RKO (cell line): ENCODE measurements around the gene MBNL2.

Experiments
- DNase-seq: peaks from one replicate; pipeline ENCODE4 v3.0.0-alpha.2; 2016; ENCODE audit warnings: low spot score

MBNL2 gene

GRCh38 chr13:97234742-97235141 is 12.6 kb downstream of the MBNL2 start:
- no peak for DNase-seq

- DNase-seq, result no peak
Measured at GRCh38 chr13:97235549-97236231, 13.6 kb downstream of the MBNL2 start.

- no peak for DNase-seq
Measured at GRCh38 chr13:97237388-97237787, 15.3 kb downstream of the MBNL2 start.

- no peak for DNase-seq
Measured at GRCh38 chr13:97238432-97238831, 16.3 kb downstream of the MBNL2 start.

- DNase-seq, result no peak
Measured at GRCh38 chr13:97238883-97239282, 16.8 kb downstream of the MBNL2 start.

GRCh38 chr13:97239306-97239705 is 17.2 kb downstream of the MBNL2 start:
- no peak for DNase-seq

GRCh38 chr13:97239943-97240787 is 18.0 kb downstream of the MBNL2 start:
- no peak for DNase-seq

GRCh38 chr13:97240788-97241734 is 18.9 kb downstream of the MBNL2 start:
- DNase-seq, result no peak

GRCh38 chr13:97241761-97242160 is 19.6 kb downstream of the MBNL2 start:
- DNase-seq, result no peak

GRCh38 chr13:97242755-97243497 is 20.8 kb downstream of the MBNL2 start:
- DNase-seq, result no peak

- DNase-seq, result no peak
Measured at GRCh38 chr13:97243915-97244781, 22.0 kb downstream of the MBNL2 start.

GRCh38 chr13:97245011-97245410 is 22.9 kb downstream of the MBNL2 start:
- no peak for DNase-seq

GRCh38 chr13:97246596-97247158 is 24.5 kb downstream of the MBNL2 start:
- DNase-seq, result no peak

- DNase-seq, result no peak
Measured at GRCh38 chr13:97248243-97248642, 26.1 kb downstream of the MBNL2 start.

GRCh38 chr13:97249093-97249795 is 27.1 kb downstream of the MBNL2 start:
- DNase-seq, result no peak

- DNase-seq, result no peak
Measured at GRCh38 chr13:97249796-97250495, 27.8 kb downstream of the MBNL2 start.

GRCh38 chr13:97250560-97250959 is 28.4 kb downstream of the MBNL2 start:
- DNase-seq, result no peak

GRCh38 chr13:97252735-97253134 is 30.6 kb downstream of the MBNL2 start:
- DNase-seq, result no peak
